Measurements from ENCODE around the gene PTK7.

DNA sequence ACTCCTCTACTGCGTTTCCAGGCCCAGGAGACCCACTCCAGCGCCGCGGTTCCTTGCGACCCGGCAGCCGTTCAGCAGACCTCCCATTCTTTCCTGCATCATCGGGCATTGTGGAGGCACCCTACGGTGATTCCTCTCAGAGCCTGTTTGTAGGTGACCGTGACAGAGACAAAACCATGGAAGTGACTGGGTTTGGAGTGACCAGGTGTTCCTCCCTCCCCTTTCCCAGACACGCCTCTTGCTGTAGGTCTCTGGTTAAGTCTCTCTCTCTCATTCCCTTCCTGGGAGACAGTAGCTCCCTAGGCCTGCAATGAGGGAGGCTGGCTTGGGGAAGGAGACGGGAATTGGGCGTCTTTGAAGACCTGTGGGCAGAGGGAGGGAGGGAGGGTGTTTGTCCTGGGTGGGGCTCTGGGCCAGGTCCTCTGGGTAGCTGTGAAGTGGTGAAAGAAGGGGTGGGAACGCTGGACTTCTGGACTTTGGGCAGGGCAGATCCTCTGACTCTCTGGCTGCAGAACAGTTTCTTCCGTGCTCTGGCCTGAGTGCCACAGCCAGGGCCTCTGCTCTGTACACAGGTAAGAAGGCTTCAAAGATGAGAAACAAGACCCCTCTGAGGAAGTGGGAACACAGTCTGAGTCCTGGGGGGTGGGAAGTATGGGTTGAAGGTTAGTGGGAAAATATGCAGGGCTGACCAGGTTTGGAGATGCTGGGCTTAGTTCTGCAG lies 15.9 kb upstream of the PTK7 start:
- TF ChIP-seq, protein P1, sequence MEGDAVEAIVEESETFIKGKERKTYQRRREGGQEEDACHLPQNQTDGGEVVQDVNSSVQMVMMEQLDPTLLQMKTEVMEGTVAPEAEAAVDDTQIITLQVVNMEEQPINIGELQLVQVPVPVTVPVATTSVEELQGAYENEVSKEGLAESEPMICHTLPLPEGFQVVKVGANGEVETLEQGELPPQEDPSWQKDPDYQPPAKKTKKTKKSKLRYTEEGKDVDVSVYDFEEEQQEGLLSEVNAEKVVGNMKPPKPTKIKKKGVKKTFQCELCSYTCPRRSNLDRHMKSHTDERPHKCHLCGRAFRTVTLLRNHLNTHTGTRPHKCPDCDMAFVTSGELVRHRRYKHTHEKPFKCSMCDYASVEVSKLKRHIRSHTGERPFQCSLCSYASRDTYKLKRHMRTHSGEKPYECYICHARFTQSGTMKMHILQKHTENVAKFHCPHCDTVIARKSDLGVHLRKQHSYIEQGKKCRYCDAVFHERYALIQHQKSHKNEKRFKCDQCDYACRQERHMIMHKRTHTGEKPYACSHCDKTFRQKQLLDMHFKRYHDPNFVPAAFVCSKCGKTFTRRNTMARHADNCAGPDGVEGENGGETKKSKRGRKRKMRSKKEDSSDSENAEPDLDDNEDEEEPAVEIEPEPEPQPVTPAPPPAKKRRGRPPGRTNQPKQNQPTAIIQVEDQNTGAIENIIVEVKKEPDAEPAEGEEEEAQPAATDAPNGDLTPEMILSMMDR (IDR thresholded peaks at IDR 0.05; ENCODE audit: low read depth, low read length): no peak
- TF ChIP-seq POLR2A (IDR thresholded peaks at IDR 0.05; ENCODE audit: extremely low read depth, insufficient read length): no peak

All from NB4 (cell line).